Neural progenitor cell (in vitro differentiated cells): ENCODE data around the gene C20orf144. TPM values are rescaled to one million over a fixed set of nuclear protein-coding genes. Genes with fewer than 3 reads are reported as not detected.

Experiments used
- DNase-seq: peaks from one replicate; pipeline ENCODE4 v3.0.0-alpha.2; 2016; ENCODE audit warnings: low spot score
- H2AFZ ChIP-seq: fragments of 200-600 bp; sonication (generic); replicated peaks from 2 replicates; pipeline ENCODE4 v1.6.1; 2016; ENCODE audit warnings: antibody characterized with exemption
- H3F3A ChIP-seq: fragments of 200-600 bp; sonication (generic); 2 replicates; pipeline ENCODE4 v1.6.1; 2016; ENCODE audit warnings: antibody characterized with exemption, low read depth
- H3K27ac ChIP-seq: fragments of 200-600 bp; sonication (generic); 2 replicates; pipeline ENCODE4 v1.5.1; 2016; ENCODE audit warnings: mild to moderate bottlenecking
- H3K27me3 ChIP-seq: fragments of 200-600 bp; sonication (generic); 2 replicates; pipeline ENCODE4 v1.6.1; 2016; ENCODE audit warnings: mild to moderate bottlenecking, moderate library complexity
- H3K36me3 ChIP-seq: fragments of 200-600 bp; sonication (generic); 2 replicates; pipeline ENCODE4 v1.5.1; 2016
- H3K4me1 ChIP-seq: fragments of 200-600 bp; sonication (generic); 2 replicates; pipeline ENCODE4 v1.6.1; 2016; ENCODE audit warnings: mixed run types
- H3K4me2 ChIP-seq: fragments of 200-600 bp; sonication (generic); 2 replicates; pipeline ENCODE4 v1.6.1; 2016
- H3K4me3 ChIP-seq: fragments of 200-600 bp; sonication (generic); 2 replicates; pipeline ENCODE4 v1.5.1; 2016
- H3K79me2 ChIP-seq: fragments of 200-600 bp; sonication (generic); 2 replicates; pipeline ENCODE4 v1.6.1; 2016; ENCODE audit warnings: low read depth
- H3K9ac ChIP-seq: fragments of 200-600 bp; sonication (generic); 2 replicates; pipeline ENCODE4 v1.6.1; 2016
- H3K9me3 ChIP-seq: fragments of 200-600 bp; sonication (generic); 2 replicates; pipeline ENCODE4 v1.5.1; 2016; ENCODE audit warnings: low read depth
- H4K20me1 ChIP-seq: fragments of 200-600 bp; sonication (generic); 2 replicates; pipeline ENCODE4 v1.6.1; 2016; ENCODE audit warnings: low read depth
- H3K27ac Mint-ChIP-seq: 3 replicates; pipeline ENCODE4 v1.8.0; 2021; ENCODE audit warnings: mixed read lengths
- H3K27me3 Mint-ChIP-seq: 2 replicates; pipeline ENCODE4 v1.8.0; 2022; ENCODE audit warnings: low read depth, mild to moderate bottlenecking, inconsistent platforms, moderate library complexity, mixed read lengths; ENCODE audit not compliant: insufficient read depth
- H3K36me3 Mint-ChIP-seq: 3 replicates; pipeline ENCODE4 v1.8.0; 2021; ENCODE audit warnings: mixed read lengths
- H3K4me1 Mint-ChIP-seq: 3 replicates; pipeline ENCODE4 v1.8.0; 2021; ENCODE audit warnings: mixed read lengths
- H3K4me3 Mint-ChIP-seq: 3 replicates; pipeline ENCODE4 v1.8.0; 2021; ENCODE audit warnings: mild to moderate bottlenecking, moderate library complexity, mixed read lengths
- H3K9me3 Mint-ChIP-seq: 3 replicates; pipeline ENCODE4 v1.8.0; 2020; ENCODE audit warnings: mixed read lengths
- CTCF ChIP-seq: fragments of 200-600 bp; sonication (generic); IDR thresholded peaks from 2 replicates; pipeline ENCODE4 v1.5.1; 2017; ENCODE audit warnings: antibody characterized with exemption, mild to moderate bottlenecking
- EZH2 ChIP-seq: fragments of 200-600 bp; sonication (generic); IDR thresholded peaks from 2 replicates; pipeline ENCODE4 v1.6.1; 2017; ENCODE audit warnings: antibody characterized with exemption, mild to moderate bottlenecking, moderate library complexity
- EZH2phosphoT487 ChIP-seq: fragments of 200-600 bp; sonication (generic); IDR thresholded peaks from 2 replicates; pipeline ENCODE4 v1.6.1; 2017; ENCODE audit warnings: antibody characterized with exemption
- total RNA-seq: library from RNA; depleted of rRNA; stranded (reverse); fragments of >200 nt; gene quantifications from 2 replicates; pipeline ENCODE4 v1.2.3, GENCODE V29; 2015; ENCODE audit warnings: low replicate concordance

The C20orf144 gene
- total RNA-seq, 1 donor from 2014 or later, result not detected

- Mint-ChIP-seq H3K4me3 (no peak overlapping the region), H3K4me1 (peaks cover 37% of the 10 kb centered on the region), H3K27me3 (peaks cover 6% of the 10 kb centered on the region), H3K27ac (peak overlapping the region; percentile 82), H3K9me3 (no peaks in the 10 kb centered on the region), H3K36me3 (no peaks in the 10 kb centered on the region)
- no peak overlapping the region for H2AFZ ChIP-seq
- no peak for DNase-seq
- no peaks in the 10 kb centered on the region for H3K27me3 ChIP-seq
- H3K4me3 ChIP-seq, result no peak overlapping the region
- peaks cover 29% of the 10 kb centered on the region for H3K4me1 ChIP-seq
- peaks cover 35% of the 10 kb centered on the region for H3F3A ChIP-seq
- no peak overlapping the region for H3K9ac ChIP-seq
- no peak overlapping the region for H3K27ac ChIP-seq
- TF ChIP-seq CTCF (no peak), EZH2 (no peak), EZH2phosphoT487 (no peak)
- no peaks in the 10 kb centered on the region for H3K9me3 ChIP-seq
- H4K20me1 ChIP-seq, result peaks cover 7% of the 10 kb centered on the region
- no peaks in the 10 kb centered on the region for H3K36me3 ChIP-seq
- H3K79me2 ChIP-seq, result peaks cover 7% of the 10 kb centered on the region
- H3K4me2 ChIP-seq, result no peak overlapping the region
These were observed 27.8 kb downstream of the C20orf144 start for GRCh38 chr20:33689973-33690372.

- TF ChIP-seq EZH2phosphoT487 (no peak), CTCF (no peak), EZH2 (no peak)
- H3K36me3 ChIP-seq, result no peaks in the 10 kb centered on the region
- H3K79me2 ChIP-seq, result no peaks in the 10 kb centered on the region
- Mint-ChIP-seq H3K27ac (peak overlapping the region; percentile 76), H3K4me1 (peaks cover 31% of the 10 kb centered on the region), H3K27me3 (peaks cover 6% of the 10 kb centered on the region), H3K36me3 (peaks cover under 1% of the 10 kb centered on the region), H3K4me3 (no peak overlapping the region), H3K9me3 (peaks cover 9% of the 10 kb centered on the region)
- H3K9me3 ChIP-seq, result no peaks in the 10 kb centered on the region
- H3K4me2 ChIP-seq, result peak overlapping the region; percentile 45
- no peaks in the 10 kb centered on the region for H3K27me3 ChIP-seq
- no peak overlapping the region for H3K4me3 ChIP-seq
- H3F3A ChIP-seq, result peaks cover 21% of the 10 kb centered on the region
- DNase-seq, result no peak
- H3K4me1 ChIP-seq, result peaks cover 19% of the 10 kb centered on the region
- no peak overlapping the region for H2AFZ ChIP-seq
- no peak overlapping the region for H3K9ac ChIP-seq
- no peaks in the 10 kb centered on the region for H4K20me1 ChIP-seq
- H3K27ac ChIP-seq, result no peak overlapping the region
These were observed 31.2 kb downstream of the C20orf144 start for GRCh38 chr20:33693289-33693688.

- DNase-seq, result peak; percentile 71
- TF ChIP-seq CTCF (no peak), EZH2phosphoT487 (no peak), EZH2 (no peak)
- Histone ChIP-seq H3K27ac (peak overlapping the region; percentile 66), H3K79me2 (no peaks in the 10 kb centered on the region), H3K9me3 (no peaks in the 10 kb centered on the region), H3K27me3 (no peaks in the 10 kb centered on the region), H3F3A (peaks cover 21% of the 10 kb centered on the region), H3K4me3 (no peak overlapping the region), H3K9ac (no peak overlapping the region), H3K4me2 (peak overlapping the region; percentile 45), H3K4me1 (peaks cover 19% of the 10 kb centered on the region), H2AFZ (no peak overlapping the region), H3K36me3 (no peaks in the 10 kb centered on the region), H4K20me1 (no peaks in the 10 kb centered on the region)
- H3K27me3 Mint-ChIP-seq, result peaks cover 8% of the 10 kb centered on the region
- peaks cover 12% of the 10 kb centered on the region for H3K9me3 Mint-ChIP-seq
- peaks cover 2% of the 10 kb centered on the region for H3K36me3 Mint-ChIP-seq
- peaks cover 31% of the 10 kb centered on the region for H3K4me1 Mint-ChIP-seq
- H3K4me3 Mint-ChIP-seq, result no peak overlapping the region
- peak overlapping the region; percentile 91 for H3K27ac Mint-ChIP-seq
These were observed 31.9 kb downstream of the C20orf144 start for GRCh38 chr20:33693741-33694638.
